Left lung (tissue), 10 donors: ENCODE measurements around the gene RNF217. TPM values are rescaled to one million over a fixed set of nuclear protein-coding genes. Genes with fewer than 3 reads are reported as not detected.
A peak's percentile ranks its signal among the peaks of the same experiment; 100 is the strongest.

Experiments used
- ATAC-seq: fragments of 200-7000 bp; cut with Tn5 transposase; one replicate; pipeline ENCODE4 v1.9.1; 2020; ENCODE audit warnings: moderate library complexity
- DNase-seq, 4 donors: peaks; one replicate each; pipeline ENCODE4 v3.0.0-alpha.2; 2013 to 2020
- H3K27ac ChIP-seq, 2 donors: fragments of 200-600 bp; sonication (generic) in 1 of 2; one replicate each; pipeline versions ENCODE4 v1.5.0 to v1.8.0; 2020 to 2021
- H3K27me3 ChIP-seq, 2 donors: fragments of 200-600 bp; sonication (generic) in 1 of 2; one replicate each; pipeline versions ENCODE4 v1.5.0 to v1.8.0; 2020 to 2021
- H3K36me3 ChIP-seq, 2 donors: fragments of 200-600 bp; sonication (generic) in 1 of 2; one replicate each; pipeline versions ENCODE4 v1.5.0 to v1.8.0; 2020 to 2021
- H3K4me1 ChIP-seq, 2 donors: fragments of 200-600 bp; one replicate each; pipeline ENCODE4 v1.8.0; 2021
- H3K4me3 ChIP-seq, 2 donors: fragments of 200-600 bp; sonication (generic) in 1 of 2; one replicate each; pipeline versions ENCODE4 v1.5.0 to v1.8.0; 2020 to 2021; ENCODE audit warnings: mild to moderate bottlenecking in 1 of 2
- H3K9me3 ChIP-seq, 2 donors: fragments of 200-600 bp; sonication (generic) in 1 of 2; one replicate each; pipeline versions ENCODE4 v1.5.0 to v1.8.0; 2020 to 2021
- intact Hi-C, 2 donors: fragments of 100-400 bp; cut with DNase I; formaldehyde crosslinking; loops; one replicate each; pipeline versions ENCODE4 v1.11.2 to v1.14.2; 2022
- polyA plus RNA-seq, 6 donors: library from polyadenylated mRNA; unstranded; fragments of 120-200 nt; gene quantifications; one replicate each; pipeline ENCODE4 v1.2.1, GENCODE V29; 2013; ENCODE audit not compliant: insufficient read length in 6 of 6
- total RNA-seq, 2 donors: library from RNA; stranded (reverse); fragmentation: NEBNext Ultra II Directional; extraction: Animal tissue kit (Norgen Biotek cat#: 25700); gene quantifications; one replicate each; pipeline ENCODE4 v1.2.1, GENCODE V29; 2021
- TF ChIP-seq, protein P1 (sequence below), 2 donors: fragments of 200-600 bp; sonication (generic) in 1 of 2; IDR thresholded peaks; one replicate each; pipeline versions ENCODE4 v1.5.0 to v1.8.0; 2021; ENCODE audit warnings: antibody characterized with exemption in 2 of 2
- donor health status: DM: no; HTN: yes; CAD: no.
- donor health status: DM: no; HTN: no; CAD: no.

RNF217 gene
- total and polyA plus RNA-seq, 8 donors, result 17.2 to 31.4 (median 23.1) TPM

DNA sequence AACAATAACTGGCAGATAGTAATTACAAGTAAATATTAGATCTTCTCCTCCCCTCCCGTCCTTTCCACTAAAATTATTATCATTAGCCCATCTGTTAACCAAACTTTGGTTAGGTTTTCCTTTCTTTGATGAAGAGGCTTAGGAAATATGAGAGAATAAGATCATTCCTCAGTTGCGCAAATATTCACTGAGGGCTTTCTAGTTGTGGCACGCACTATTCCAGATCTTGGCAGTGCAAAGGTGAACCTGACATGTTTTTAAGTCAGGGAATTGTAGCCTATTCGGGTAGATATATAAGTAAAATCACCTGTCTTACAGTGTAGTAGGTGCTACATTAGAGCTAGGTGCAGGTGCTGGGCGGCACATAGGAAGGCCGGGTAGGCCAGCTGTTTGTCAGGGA lies 31.1 kb downstream of the RNF217 start:
- H3K4me1 ChIP-seq, result peaks cover 0 to 3% of the 10 kb centered on the region in 2 donors
- H3K36me3 ChIP-seq, result no peaks in the 10 kb centered on the region
- H3K4me3 ChIP-seq, result no peak overlapping the region
- H3K27ac ChIP-seq, result no peak overlapping the region
- TF ChIP-seq, protein P1, sequence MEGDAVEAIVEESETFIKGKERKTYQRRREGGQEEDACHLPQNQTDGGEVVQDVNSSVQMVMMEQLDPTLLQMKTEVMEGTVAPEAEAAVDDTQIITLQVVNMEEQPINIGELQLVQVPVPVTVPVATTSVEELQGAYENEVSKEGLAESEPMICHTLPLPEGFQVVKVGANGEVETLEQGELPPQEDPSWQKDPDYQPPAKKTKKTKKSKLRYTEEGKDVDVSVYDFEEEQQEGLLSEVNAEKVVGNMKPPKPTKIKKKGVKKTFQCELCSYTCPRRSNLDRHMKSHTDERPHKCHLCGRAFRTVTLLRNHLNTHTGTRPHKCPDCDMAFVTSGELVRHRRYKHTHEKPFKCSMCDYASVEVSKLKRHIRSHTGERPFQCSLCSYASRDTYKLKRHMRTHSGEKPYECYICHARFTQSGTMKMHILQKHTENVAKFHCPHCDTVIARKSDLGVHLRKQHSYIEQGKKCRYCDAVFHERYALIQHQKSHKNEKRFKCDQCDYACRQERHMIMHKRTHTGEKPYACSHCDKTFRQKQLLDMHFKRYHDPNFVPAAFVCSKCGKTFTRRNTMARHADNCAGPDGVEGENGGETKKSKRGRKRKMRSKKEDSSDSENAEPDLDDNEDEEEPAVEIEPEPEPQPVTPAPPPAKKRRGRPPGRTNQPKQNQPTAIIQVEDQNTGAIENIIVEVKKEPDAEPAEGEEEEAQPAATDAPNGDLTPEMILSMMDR (IDR thresholded peaks at IDR 0.05), result no peak
- DNase-seq (no peak), ATAC-seq (no peak)
- intact Hi-C loops, result no loop called here
- H3K27me3 ChIP-seq, result no peaks in the 10 kb centered on the region
- H3K9me3 ChIP-seq, result no peaks in the 10 kb centered on the region

DNA sequence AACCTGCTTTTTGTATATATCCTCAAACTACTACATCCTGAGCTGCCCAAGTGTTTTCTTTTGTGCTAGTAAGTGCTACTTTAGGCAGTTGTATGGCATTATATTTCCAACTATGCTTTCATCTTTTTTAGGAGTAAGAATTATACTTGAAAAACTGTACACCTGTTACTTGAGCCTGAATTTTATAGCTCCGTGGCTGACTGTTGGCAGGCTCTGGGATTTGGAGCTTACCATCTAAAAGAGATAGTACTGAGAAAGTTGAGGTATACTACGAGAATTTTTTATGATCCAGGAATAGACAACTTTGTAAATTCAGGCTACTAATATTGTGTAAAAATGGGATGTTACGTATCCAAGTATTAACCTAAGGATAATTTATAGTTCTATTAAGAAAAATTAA lies 32.4 kb downstream of the RNF217 start:
- H3K9me3 ChIP-seq, result no peaks in the 10 kb centered on the region
- H3K4me3 ChIP-seq, result no peak overlapping the region
- no peaks in the 10 kb centered on the region for H3K27me3 ChIP-seq
- no peaks in the 10 kb centered on the region for H3K36me3 ChIP-seq
- DNase-seq (no peak), ATAC-seq (peak; percentile 38)
- peaks cover 0 to 3% of the 10 kb centered on the region in 2 donors for H3K4me1 ChIP-seq
- intact Hi-C loops, result no loop called here
- no peak overlapping the region for H3K27ac ChIP-seq
- TF ChIP-seq, protein P1 (IDR thresholded peaks at IDR 0.05), result no peak

DNA sequence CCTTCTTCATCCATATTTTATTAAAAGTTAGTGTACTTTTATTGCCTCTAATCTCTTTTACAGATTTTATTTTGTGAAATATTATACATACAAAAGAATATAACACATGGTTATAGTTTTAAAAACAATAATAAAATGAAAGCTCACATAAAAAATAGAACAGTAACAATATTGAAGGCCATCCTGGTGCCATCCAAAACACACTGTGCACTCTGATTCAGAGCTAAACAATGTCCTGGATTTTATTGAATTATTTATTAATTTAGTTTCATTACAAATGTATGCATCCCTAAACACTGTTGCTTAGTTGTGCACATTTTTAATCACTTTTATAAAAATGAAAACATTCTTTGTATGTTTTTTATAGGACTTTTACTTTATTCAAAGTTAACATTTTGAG lies 32.9 kb downstream of the RNF217 start:
- H3K27me3 ChIP-seq, result no peaks in the 10 kb centered on the region
- no peaks in the 10 kb centered on the region for H3K36me3 ChIP-seq
- H3K9me3 ChIP-seq, result no peaks in the 10 kb centered on the region
- intact Hi-C loops, result no loop called here
- DNase-seq (no peak), ATAC-seq (no peak)
- H3K4me3 ChIP-seq, result no peak overlapping the region
- H3K27ac ChIP-seq, result no peak overlapping the region
- peaks cover 0 to 3% of the 10 kb centered on the region in 2 donors for H3K4me1 ChIP-seq
- TF ChIP-seq, protein P1 (IDR thresholded peaks at IDR 0.05), result no peak

DNA sequence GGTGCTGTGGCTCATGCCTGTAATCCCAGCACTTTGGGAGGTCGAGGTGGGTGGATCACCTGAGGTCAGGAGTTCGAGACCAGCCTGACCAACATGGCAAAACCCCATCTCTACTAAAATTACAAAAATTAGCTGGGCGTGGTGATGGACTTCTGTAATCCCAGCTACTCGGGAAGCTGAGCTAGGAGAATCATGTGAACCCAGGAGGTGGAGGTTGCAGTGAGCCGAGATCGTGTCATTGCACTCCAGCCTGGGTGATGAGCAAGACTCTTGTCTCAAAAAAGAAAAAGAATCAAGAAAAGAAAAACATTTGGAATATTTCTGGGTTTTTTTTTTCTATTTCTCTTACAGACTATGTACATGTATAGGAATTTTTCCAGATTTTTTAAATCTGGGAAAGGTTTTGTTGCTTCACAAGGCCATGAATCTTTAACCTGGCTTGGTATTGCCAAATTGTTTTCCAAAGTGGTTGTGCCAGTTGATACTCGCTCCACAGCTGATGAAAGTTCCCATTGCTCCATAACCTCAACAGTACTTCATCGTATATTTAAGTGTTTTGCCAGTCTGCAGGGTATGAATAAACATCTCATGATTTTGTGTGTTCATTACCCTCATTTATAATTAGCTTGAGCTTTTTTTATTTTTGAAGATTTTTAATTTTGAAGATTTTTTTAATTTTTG lies 33.5 kb downstream of the RNF217 start:
- Histone ChIP-seq H3K36me3 (no peaks in the 10 kb centered on the region), H3K4me3 (no peak overlapping the region), H3K9me3 (no peaks in the 10 kb centered on the region), H3K27me3 (no peaks in the 10 kb centered on the region), H3K4me1 (peaks cover 0 to 3% of the 10 kb centered on the region in 2 donors), H3K27ac (no peak overlapping the region)
- peak; percentile 61 for ATAC-seq
- intact Hi-C loops, result no loop called here
- TF ChIP-seq, protein P1 (IDR thresholded peaks at IDR 0.05), result no peak
- DNase-seq, result no peak

DNA sequence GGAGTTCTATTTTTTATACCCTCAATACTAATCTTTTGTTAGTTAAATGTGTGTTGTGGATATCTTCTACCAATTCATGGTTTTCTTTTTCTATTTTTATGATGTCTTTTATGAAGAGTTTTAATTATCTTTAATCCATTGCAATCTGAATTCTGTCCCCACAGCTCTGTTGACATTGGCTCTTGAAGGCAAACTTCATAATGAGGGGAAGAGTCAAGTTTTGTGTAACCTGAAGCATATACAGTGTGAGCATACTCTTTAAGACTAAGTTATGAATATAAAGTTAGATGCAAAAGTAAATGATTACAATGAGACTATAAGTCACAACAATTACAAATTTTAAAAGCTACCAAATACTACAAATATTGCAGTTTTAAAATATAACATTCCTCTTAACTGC lies 34.2 kb downstream of the RNF217 start:
- no peak overlapping the region for H3K27ac ChIP-seq
- H3K9me3 ChIP-seq, result no peaks in the 10 kb centered on the region
- no peak overlapping the region for H3K4me3 ChIP-seq
- ATAC-seq (peak; percentile 52), DNase-seq (no peak)
- intact Hi-C loops, result no loop called here
- H3K27me3 ChIP-seq, result no peaks in the 10 kb centered on the region
- no peaks in the 10 kb centered on the region for H3K36me3 ChIP-seq
- TF ChIP-seq, protein P1 (IDR thresholded peaks at IDR 0.05), result no peak
- H3K4me1 ChIP-seq, result peaks cover under 1 to 4% of the 10 kb centered on the region in 2 donors
